Measurements from ENCODE around the gene NUP98.
"Not testable (repeated sequence)": the region's sequence is repeated elsewhere in the genome, so short reads cannot be mapped to it uniquely, and the experiment has no call there.

The NUP98 gene

GRCh38 chr11:3822312-3822711 is 25.0 kb upstream of the NUP98 start:
- in situ Hi-C loops (cut with MboI; ENCODE audit: low sequenced_read_pairs, unreplicated experiment), result no loop called here
- TF ChIP-seq CTCF (IDR thresholded peaks at IDR 0.05; ENCODE audit: borderline replicate concordance, control extremely low read depth, extremely low read depth, insufficient read depth, missing control alignments), result no peak
- no peak for DNase-seq (ENCODE audit: low spot score)

GRCh38 chr11:3820971-3821370 is 23.6 kb upstream of the NUP98 start:
- DNase-seq (ENCODE audit: low spot score), result no peak
- in situ Hi-C loops (cut with MboI; ENCODE audit: low sequenced_read_pairs, unreplicated experiment), result no loop called here
- TF ChIP-seq CTCF (IDR thresholded peaks at IDR 0.05; ENCODE audit: borderline replicate concordance, control extremely low read depth, extremely low read depth, insufficient read depth, missing control alignments), result no peak

DNA sequence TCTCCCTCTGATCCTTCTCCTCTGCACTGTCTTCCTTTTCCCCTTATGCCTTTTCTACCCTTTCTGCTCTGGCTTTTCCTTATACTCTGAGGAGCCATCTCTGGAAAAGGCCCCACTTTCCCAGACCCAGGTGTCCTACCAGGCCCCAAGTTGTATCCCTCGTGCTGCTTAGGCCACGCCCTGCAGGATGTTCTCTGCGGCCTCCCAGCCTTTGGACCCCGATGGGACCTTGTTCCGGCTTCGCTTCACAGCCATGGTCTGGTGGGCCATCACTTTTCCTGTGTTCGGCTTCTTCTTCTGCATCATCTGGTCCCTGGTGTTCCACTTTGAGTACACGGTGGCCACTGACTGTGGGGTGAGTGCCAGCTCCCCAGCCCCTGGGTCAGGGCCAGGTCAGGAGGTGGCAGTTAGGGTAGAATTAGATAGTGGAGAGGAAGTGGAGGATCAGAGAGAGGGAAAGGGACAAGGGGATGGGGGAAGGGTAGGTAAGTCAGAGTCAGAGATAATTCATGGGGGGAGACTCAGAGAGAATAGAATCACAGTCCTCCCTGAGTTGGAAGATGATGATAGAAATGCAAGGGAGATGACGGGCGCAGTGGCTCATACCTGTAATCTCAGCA is 19.9 kb upstream of the NUP98 start:
- in situ Hi-C loops (cut with MboI; ENCODE audit: low sequenced_read_pairs, unreplicated experiment), result no loop called here
- no peak for DNase-seq (ENCODE audit: low spot score)
- TF ChIP-seq CTCF (IDR thresholded peaks at IDR 0.05; ENCODE audit: borderline replicate concordance, control extremely low read depth, extremely low read depth, insufficient read depth, missing control alignments), result no peak

DNA sequence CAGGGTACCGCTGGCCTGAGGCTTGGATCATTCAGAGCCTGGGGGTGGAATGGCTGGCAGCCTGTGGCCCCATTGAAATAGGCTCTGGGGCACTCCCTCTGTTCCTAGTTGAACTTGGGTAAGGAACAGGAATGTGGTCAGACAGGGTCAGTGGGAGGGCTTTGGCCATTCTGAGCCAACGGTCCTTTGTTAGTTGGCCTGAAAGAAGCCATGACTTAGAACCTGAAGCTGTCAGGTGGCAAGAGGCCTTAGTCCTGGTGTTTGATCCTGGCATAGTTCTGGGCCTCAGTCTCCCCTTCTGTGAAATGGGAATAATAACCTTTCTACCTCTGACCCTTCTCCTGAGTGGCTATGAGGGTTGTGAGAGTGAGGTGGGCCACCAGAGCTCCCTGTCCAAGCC is 19.3 kb upstream of the NUP98 start:
- no peak for DNase-seq (ENCODE audit: low spot score)
- no peak for TF ChIP-seq CTCF (IDR thresholded peaks at IDR 0.05; ENCODE audit: borderline replicate concordance, control extremely low read depth, extremely low read depth, insufficient read depth, missing control alignments)
- in situ Hi-C loops (cut with MboI; ENCODE audit: low sequenced_read_pairs, unreplicated experiment), result no loop called here

- no peak for TF ChIP-seq CTCF (IDR thresholded peaks at IDR 0.05; ENCODE audit: borderline replicate concordance, control extremely low read depth, extremely low read depth, insufficient read depth, missing control alignments)
- DNase-seq (ENCODE audit: low spot score), result no peak
- in situ Hi-C loops (cut with MboI; ENCODE audit: low sequenced_read_pairs, unreplicated experiment), result no loop called here
These were observed 18.5 kb upstream of the NUP98 start for GRCh38 chr11:3815845-3816244.

GRCh38 chr11:3814832-3815231 is 17.5 kb upstream of the NUP98 start:
- DNase-seq (ENCODE audit: low spot score), result not testable (repeated sequence)

DNA sequence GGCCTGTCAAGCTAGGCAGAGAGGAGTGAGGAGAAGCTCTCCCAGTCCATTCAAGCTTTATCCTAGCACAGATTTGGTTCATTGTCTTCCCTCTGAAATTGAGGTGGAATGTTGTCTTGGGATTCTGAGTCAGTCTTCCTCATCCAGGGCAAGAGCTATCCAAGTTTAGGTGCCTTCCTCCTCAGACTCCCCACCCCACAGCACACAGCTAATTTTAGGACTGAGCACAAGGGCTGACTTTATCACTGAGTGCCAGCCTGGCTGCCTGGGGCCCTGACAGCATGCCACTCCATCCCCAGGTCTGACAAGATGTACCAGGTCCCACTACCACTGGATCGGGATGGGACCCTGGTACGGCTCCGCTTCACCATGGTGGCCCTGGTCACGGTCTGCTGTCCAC is 13.6 kb upstream of the NUP98 start:
- in situ Hi-C loops (cut with MboI; ENCODE audit: low sequenced_read_pairs, unreplicated experiment), result no loop called here
- DNase-seq (ENCODE audit: low spot score), result no peak
- no peak for TF ChIP-seq CTCF (IDR thresholded peaks at IDR 0.05; ENCODE audit: borderline replicate concordance, control extremely low read depth, extremely low read depth, insufficient read depth, missing control alignments)

More at GRCh38 chr11:3814832-3815231, 17.5 kb upstream of the NUP98 start:
- in situ Hi-C loops (cut with MboI; ENCODE audit: low sequenced_read_pairs, unreplicated experiment), result not testable (repeated sequence)
